Dedifferentiated amniotic fluid mesenchymal stem cell (primary cell): Measurements from ENCODE around the gene IQGAP3.

Source experiments
- DNase-seq: peaks from one replicate; pipeline ENCODE4 v3.0.0-alpha.2; 2016; ENCODE audit errors: extremely low spot score

The IQGAP3 gene

DNA sequence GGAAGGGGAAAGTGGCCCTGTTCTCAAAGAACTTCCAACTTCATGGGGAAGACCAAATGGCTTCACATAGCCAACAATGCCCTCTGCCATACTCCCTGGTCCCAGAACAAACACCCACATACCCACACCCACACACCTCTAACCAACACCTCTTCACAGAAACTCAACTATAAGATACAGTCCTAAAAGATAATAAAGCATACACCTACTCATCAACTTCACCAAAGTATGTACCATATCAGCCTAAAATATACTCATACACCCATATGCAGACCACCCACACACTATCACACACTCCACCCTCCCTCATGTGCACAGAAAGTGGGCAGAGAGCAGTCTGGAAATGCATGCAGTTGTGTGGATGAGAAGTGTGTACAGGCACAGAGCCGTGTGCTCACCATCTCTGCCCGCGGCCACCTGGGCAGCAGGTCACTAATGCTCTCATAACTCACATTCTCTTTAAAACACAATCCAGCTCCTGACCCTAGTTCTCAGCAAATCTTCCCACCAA is 27.7 kb downstream of the IQGAP3 start:
- DNase-seq = no peak

DNA sequence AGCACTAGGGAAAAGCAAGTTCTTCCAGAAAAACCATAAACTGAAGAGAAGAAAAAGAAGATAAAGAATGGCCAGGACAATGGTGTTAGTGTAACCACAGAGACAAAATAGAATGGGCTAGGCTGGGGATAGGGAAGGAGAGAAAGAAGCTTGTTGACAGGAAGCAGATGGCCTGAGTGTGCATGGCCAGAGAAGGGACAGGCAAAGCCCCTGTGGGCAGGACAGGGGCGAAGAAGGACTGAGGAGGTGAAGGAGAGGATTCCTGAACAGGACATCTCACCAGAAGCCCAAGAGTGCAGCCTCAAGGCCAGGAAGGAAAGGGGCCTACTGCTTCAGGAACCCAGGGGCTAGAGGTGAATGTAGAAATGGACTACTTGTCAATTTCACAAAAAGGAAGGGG is 29.3 kb downstream of the IQGAP3 start:
- DNase-seq = no peak

- DNase-seq = no peak
Observed at GRCh38 chr1:156540955-156541354, 31.4 kb downstream of the IQGAP3 start.

GRCh38 chr1:156539818-156540355 is 32.5 kb downstream of the IQGAP3 start:
- DNase-seq = no peak

DNA sequence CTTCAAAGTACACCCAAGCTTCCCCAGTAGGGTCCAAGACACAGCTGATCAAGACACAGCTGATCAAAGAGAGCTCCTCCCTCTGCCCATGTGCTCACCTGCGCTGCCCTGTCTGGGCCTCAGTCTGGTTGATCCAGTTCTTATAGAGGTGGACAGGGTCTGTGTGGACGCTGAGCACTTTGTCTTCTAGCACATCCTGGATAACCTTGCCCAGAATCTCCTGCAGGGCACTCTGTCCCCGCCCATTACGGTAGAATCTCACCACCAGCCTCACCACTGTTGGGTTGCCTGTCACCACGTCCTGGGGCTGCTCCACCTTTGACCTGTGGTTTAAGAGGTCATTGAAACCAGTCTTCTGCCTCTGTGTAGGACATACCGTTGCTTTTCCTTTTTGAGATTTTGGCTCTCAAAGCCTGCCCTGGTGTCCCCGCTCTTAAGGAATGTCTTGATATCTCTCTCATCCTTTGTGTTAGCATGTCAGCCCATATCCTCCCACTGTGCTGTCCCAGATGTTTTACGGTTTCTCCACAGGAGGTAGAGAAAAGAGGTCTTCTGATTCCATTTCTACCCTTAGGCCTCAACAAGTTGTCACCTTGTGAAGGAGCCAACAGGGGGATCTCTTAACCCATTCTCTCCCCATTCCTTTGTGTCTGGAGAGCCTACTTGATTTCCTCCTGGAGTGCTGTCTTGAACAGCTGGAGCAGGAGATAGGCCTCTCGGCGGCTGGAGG is 33.5 kb downstream of the IQGAP3 start:
- no peak for DNase-seq

DNA sequence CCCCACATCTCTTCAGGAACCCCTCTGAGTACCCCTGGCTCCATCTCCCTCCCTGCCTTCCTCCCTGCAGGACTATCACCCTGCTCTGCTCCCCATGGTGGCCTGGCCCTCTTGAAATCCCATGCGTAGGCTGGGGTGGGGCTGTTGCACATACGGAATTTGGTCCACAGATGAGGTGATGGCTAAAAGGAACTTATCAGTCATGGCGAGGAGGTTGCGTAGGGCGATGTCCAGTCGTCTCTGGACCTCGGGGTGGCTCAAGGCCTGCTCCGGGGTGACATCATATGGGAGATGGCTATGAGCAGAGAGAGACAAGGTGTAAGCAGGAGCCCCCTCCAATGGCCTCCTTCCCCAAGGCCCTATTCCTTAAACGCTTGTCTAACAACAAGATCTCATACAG is 35.3 kb downstream of the IQGAP3 start:
- DNase-seq = no peak

DNA sequence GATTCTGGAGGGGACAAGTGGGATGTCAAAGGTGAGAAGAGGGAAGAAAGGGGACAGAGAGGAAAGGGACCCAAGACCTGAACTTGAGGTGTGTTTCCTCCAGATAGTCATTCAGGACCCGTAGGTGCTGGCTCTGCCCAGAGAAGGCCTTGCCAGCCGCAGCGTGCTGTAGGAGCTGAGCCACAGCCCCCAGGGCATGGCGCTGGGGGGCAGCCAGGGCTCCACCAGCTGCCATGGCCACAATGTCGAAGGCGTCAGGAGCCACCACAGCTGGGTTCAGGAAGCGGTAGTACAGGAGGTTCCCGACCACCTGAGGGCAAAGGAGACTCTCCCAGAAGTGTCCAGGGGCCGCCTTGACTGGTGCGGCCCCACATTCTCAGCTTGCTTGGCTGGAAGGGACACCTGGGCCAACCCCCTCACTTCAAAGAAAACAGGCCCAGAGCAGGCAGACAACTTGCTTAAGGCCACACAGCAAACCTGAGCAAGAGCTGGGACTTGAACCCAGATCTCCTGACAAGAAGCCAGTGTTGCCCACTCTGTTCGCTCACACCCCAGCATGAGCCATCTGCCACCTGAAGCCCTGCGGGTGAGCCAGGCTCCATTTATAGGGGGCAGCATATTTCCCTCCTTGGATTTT is 37.8 kb downstream of the IQGAP3 start:
- no peak for DNase-seq

- no peak for DNase-seq
Observed at GRCh38 chr1:156533568-156534220, 38.7 kb downstream of the IQGAP3 start.

- DNase-seq = no peak
Observed at GRCh38 chr1:156532374-156532773, 40.0 kb downstream of the IQGAP3 start.

GRCh38 chr1:156530006-156530405 is 42.4 kb downstream of the IQGAP3 start:
- DNase-seq = no peak

DNA sequence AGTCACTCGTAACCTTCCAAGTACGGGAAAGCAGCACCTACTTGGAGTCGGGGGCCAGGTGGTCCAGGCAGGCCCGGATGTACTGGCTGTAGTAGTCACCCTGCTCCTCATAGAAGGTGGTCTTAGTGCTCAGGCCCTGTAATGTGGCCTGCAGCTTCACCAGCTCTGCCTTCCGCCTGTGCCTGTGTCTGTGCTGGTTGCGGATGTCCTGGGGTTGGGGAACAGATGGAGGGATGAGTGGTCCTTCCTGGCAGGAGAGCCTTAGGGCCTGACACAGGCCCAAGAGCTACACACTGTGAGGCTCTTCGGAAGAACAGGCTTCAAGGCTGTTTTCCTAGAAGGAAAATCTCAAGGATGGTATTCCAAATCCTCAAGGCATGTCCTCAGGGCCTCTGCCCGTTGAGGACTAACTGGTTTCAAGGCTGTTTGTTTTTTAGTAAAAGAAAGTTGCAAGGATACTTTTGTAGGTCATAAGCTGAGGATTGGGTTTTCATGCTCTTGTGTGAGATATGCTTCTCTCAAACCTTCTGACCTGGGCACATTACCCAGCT is 43.4 kb downstream of the IQGAP3 start:
- DNase-seq = no peak

GRCh38 chr1:156528231-156528630 is 44.1 kb downstream of the IQGAP3 start:
- no peak for DNase-seq

DNA sequence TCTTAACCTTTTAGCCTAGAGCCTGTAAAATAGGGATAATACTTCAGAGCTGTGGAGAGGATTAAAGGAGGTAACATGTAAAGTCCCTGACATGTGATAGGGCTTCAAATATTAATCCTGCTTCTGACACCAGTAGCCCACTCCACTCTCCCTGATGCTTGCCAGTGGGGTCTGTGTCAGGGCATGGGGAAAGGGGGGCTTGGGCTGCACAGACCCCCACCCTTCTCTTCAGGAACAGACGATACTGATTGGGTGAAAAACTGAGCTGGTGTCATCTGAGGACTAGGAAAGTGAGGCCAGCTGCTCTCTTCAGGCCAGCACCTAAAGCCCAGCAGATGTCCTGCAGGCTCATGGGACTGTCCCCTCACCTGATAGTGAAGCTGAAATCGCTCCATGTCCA is 44.8 kb downstream of the IQGAP3 start:
- DNase-seq = no peak

DNA sequence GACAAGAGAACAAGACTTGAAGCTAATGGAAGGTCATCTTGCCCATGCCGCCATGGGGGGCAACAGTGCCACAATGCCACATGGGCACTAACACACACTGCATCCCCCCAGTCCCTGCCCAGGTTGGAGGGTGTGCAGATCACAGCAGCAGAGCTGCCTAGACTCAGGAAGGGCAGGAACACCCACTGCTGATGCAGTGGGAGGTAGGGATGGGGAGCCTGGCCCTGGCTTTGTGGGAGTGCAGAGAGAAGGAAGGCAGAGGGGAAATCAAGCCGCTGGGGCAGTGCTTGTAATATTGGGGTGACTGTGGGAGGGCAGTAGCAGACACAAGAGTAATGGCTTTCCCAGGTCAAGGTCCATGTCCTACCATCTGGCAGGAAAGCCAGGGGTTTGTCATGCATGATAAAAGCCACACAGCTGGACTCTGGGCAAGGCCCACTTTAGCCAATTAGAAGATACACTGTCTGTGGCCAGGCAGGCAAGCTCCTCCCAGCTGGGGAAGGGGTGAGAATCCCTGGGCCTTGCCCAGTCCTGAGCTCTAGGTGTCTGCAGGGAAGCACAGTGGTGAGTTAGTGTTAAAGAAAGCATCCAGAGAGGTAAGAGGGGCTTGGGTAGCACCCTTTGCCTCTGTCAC is 46.4 kb downstream of the IQGAP3 start:
- DNase-seq = no peak

DNA sequence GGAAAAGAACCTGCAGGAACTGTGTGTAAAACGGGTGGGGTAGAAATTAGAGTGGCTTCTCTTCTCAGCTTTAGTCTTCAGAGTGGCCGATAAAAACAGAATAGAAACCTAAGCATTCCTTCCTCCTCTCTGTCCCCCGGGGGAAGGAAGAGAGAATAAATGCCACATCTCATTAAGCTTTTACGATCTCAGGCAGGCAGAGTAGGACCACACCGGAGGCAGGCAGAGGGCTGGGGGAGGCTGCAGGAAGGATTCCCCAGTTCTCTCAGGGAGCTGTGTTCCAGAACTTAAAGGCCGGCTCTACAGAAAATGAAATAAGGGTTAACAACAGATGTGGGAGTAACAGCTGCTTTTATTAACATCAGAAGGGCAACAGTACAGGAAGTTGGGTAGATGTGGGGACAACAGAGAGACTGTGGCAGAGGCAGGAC is 47.3 kb downstream of the IQGAP3 start:
- DNase-seq = no peak

DNA sequence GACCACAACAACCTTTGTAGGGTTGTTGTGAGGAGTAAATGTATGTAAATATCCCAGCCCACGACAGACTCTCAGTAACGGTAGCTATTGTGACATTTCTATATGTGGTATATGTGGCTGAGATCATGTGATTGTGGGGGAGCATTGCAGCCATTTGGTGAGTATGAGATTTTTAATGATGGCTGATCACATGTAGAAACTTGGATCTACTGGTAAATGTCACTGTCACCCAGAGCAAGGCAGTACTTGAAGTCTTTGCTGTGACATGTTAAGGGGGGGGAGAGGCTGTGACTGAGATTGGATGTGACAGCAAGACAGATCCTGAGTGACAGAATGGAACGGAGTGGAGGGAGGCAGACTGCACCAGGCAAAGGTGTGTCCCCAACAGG is 47.9 kb downstream of the IQGAP3 start:
- DNase-seq = no peak

DNA sequence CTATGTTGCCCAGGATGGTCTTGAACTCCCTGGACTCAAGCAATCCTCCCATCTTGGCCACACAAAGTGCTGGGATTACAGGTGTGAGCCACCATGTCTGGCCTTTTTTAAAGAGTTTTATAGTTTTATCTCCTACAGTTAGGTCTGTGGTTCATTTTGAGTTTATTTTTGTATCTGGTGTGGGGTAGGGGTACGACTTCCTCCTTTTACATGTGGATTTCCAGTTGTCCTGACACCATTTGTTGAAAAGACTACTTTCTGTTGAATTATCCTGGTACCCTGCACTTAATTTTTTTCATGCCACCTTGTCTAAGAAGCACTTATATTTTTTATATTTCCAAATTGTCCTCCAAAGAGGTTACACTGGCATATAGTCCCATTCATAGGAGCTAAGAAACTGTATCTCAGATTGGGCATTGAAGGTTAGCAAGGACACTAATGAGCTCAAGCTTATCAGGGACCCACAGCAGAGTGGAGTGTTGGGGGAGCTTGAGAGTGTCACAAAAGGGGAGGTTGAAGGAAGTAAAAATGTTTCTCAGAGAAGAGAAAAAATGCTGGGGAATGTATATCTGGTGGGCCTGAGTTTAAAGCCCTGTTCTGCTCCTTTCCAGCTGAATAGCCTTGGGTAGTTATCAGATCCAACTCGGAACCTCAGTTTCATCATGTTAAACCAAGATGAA is 48.4 kb downstream of the IQGAP3 start:
- DNase-seq = no peak

GRCh38 chr1:156522443-156522970 is 49.9 kb downstream of the IQGAP3 start:
- no peak for DNase-seq

DNA sequence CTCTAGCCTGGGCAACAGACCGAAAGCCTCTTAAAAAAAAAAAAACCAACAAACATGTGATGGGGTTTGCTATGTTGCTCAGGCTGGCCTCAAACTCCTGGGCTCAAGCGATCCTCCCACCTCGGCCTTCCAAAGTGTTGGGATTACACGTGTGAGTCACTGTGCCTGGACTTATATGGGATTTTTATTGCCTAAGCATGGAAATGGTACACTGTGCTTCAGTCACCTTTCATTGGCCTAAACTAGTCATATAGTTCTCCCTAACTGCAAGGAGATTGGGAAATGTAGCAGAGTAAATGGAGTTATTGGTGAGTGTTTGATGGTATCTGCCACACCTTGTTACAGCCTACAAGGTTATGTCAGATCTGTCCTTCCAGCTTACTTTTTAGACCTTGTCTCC is 54.6 kb downstream of the IQGAP3 start:
- no peak for DNase-seq

GRCh38 chr1:156516821-156517220 is 55.5 kb downstream of the IQGAP3 start:
- DNase-seq = no peak

GRCh38 chr1:156515956-156516355 is 56.4 kb downstream of the IQGAP3 start:
- DNase-seq = no peak
